Stimulated activated effector memory CD8-positive, alpha-beta T cell treated with anti-CD3 and anti-CD28 coated beads, Interleukin-12 subunit alpha, Interleukin-12 subunit beta, amount 100 ng/mL, for 72 hours (primary cell): ENCODE measurements around the gene SERF2.

Source experiments
- ATAC-seq: fragments of 150-1000 bp; cut with Tn5 transposase; 2 replicates; pipeline ENCODE4 v1.10.0; 2021
- DNase-seq, 2 donors: peaks; one replicate each; pipeline ENCODE4 v3.0.0; 2021 to 2022; ENCODE audit warnings: low spot score in 2 of 2
- H3K27ac Mint-ChIP-seq: one replicate; pipeline ENCODE4 v1.8.0; 2022; ENCODE audit warnings: mild to moderate bottlenecking, mixed read lengths
- H3K36me3 Mint-ChIP-seq: one replicate; pipeline ENCODE4 v1.8.0; 2022; ENCODE audit warnings: mild to moderate bottlenecking, mixed read lengths
- H3K4me1 Mint-ChIP-seq: one replicate; pipeline ENCODE4 v1.8.0; 2022; ENCODE audit warnings: mixed read lengths
- H3K4me3 Mint-ChIP-seq: one replicate; pipeline ENCODE4 v1.8.0; 2022; ENCODE audit warnings: mild to moderate bottlenecking, mixed read lengths
- H3K9me3 Mint-ChIP-seq: one replicate; pipeline ENCODE4 v1.8.0; 2022; ENCODE audit warnings: mixed read lengths

SERF2 gene

GRCh38 chr15:43845421-43845820 is 53.3 kb downstream of the SERF2 start:
- no peaks in the 10 kb centered on the region for H3K4me1 Mint-ChIP-seq
- ATAC-seq, result no peak
- no peak overlapping the region for H3K4me3 Mint-ChIP-seq
- peaks cover 100% of the 10 kb centered on the region for H3K36me3 Mint-ChIP-seq
- H3K27ac Mint-ChIP-seq, result no peak overlapping the region
- no peak for DNase-seq
- H3K9me3 Mint-ChIP-seq, result no peaks in the 10 kb centered on the region
